ENCODE measurements around the gene SMARCE1. TPM values are rescaled to one million over a fixed set of nuclear protein-coding genes. Genes with fewer than 3 reads are reported as not detected.
A peak's percentile ranks its signal among the peaks of the same experiment; 100 is the strongest.

Gene SMARCE1
- total RNA-seq = 100 to 1,000 TPM; 103 to 104 TPM

GRCh38 chr17:40647624-40648383 lies at the start of gene SMARCE1:
SMARCE1 (minus strand) TSS chr17:40647818; CDS start chr17:40645802, 2,016 bp downstream.
- POLR2A ChIA-PET = interaction anchor here (0.6 to 3.2 kb wide), 17 partner anchors 12 to 852 kb away, joined by 3 to 28 read pairs (median 4); partner anchors contain the start of gene CCR7
- Mint-ChIP-seq H3K36me3 (peaks cover 23% of the 10 kb centered on the region), H3K27ac (peak within 1 kb of the TSS; percentile 97), H3K27me3 (no peaks in the 10 kb centered on the region), H3K9me3 (no peaks in the 10 kb centered on the region), H3K4me3 (peak within 1 kb of the TSS; percentile 92), H3K4me1 (ENCODE audit: low read depth) (peaks cover 41% of the 10 kb centered on the region)
- CTCF ChIA-PET = interaction anchor here (0.6 to 3.3 kb wide), 11 partner anchors 14 to 1048 kb away, joined by 3 to 17 read pairs (median 4); no protein-coding TSS in a partner anchor
- DNase-seq = peak; percentile 71
- intact Hi-C loops (cut with micrococcal nuclease) = loop anchor here (2.0 kb wide), 1 partner anchor 23 kb away; no protein-coding TSS in a partner anchor

- no peak for DNase-seq
- Mint-ChIP-seq H3K4me3 (no peak overlapping the region), H3K9me3 (no peaks in the 10 kb centered on the region), H3K27me3 (peaks cover 16% of the 10 kb centered on the region), H3K27ac (no peak overlapping the region), H3K36me3 (no peaks in the 10 kb centered on the region), H3K4me1 (ENCODE audit: low read depth) (no peaks in the 10 kb centered on the region)
- CTCF ChIA-PET = interaction anchor here (1.0 to 1.8 kb wide), 3 partner anchors 77 to 951 kb away, joined by 3 read pairs; no protein-coding TSS in a partner anchor
- POLR2A ChIA-PET = no interaction called here
- intact Hi-C loops (cut with micrococcal nuclease) = no loop called here
Measured at GRCh38 chr17:40697297-40697696, 49.7 kb upstream of the SMARCE1 start.

- Mint-ChIP-seq H3K9me3 (no peaks in the 10 kb centered on the region), H3K27ac (no peak overlapping the region), H3K4me1 (ENCODE audit: low read depth) (no peaks in the 10 kb centered on the region), H3K4me3 (no peak overlapping the region), H3K36me3 (no peaks in the 10 kb centered on the region), H3K27me3 (peaks cover 16% of the 10 kb centered on the region)
- no peak for DNase-seq
- ChIA-PET POLR2A (no interaction called here), CTCF (interaction anchor here (1.0 to 1.8 kb wide), 2 partner anchors 77 to 107 kb away, joined by 3 read pairs; no protein-coding TSS in a partner anchor)
- intact Hi-C loops (cut with micrococcal nuclease) = no loop called here
Measured at GRCh38 chr17:40696651-40697072, 49.0 kb upstream of the SMARCE1 start.

GRCh38 chr17:40695874-40696472 lies 48.4 kb upstream of the SMARCE1 start:
- intact Hi-C loops (cut with micrococcal nuclease) = no loop called here
- ChIA-PET POLR2A (no interaction called here), CTCF (interaction anchor here (1.8 kb wide), 1 partner anchor 76 kb away, joined by 3 read pairs; no protein-coding TSS in a partner anchor)
- Mint-ChIP-seq H3K4me1 (ENCODE audit: low read depth) (no peaks in the 10 kb centered on the region), H3K27ac (no peak overlapping the region), H3K9me3 (no peaks in the 10 kb centered on the region), H3K27me3 (peaks cover 16% of the 10 kb centered on the region), H3K36me3 (no peaks in the 10 kb centered on the region), H3K4me3 (no peak overlapping the region)
- no peak for DNase-seq

GRCh38 chr17:40694584-40694983 lies 47.0 kb upstream of the SMARCE1 start:
- Mint-ChIP-seq H3K27me3 (peaks cover 12% of the 10 kb centered on the region), H3K4me1 (ENCODE audit: low read depth) (no peaks in the 10 kb centered on the region), H3K36me3 (no peaks in the 10 kb centered on the region), H3K9me3 (no peaks in the 10 kb centered on the region), H3K27ac (no peak overlapping the region), H3K4me3 (no peak overlapping the region)
- intact Hi-C loops (cut with micrococcal nuclease) = no loop called here
- no peak for DNase-seq
- CTCF ChIA-PET = interaction anchor here (1.1 kb wide), 1 partner anchor 11 kb away, joined by 4 read pairs; no protein-coding TSS in a partner anchor
- POLR2A ChIA-PET = no interaction called here

GRCh38 chr17:40687106-40687505 lies 39.5 kb upstream of the SMARCE1 start:
- H3K27ac Mint-ChIP-seq = no peak overlapping the region
- peaks cover 3% of the 10 kb centered on the region for H3K27me3 Mint-ChIP-seq
- no peaks in the 10 kb centered on the region for H3K4me1 Mint-ChIP-seq (ENCODE audit: low read depth)
- H3K9me3 Mint-ChIP-seq = no peaks in the 10 kb centered on the region
- DNase-seq = no peak
- H3K4me3 Mint-ChIP-seq = no peak overlapping the region
- intact Hi-C loops (cut with micrococcal nuclease) = no loop called here
- POLR2A ChIA-PET = no interaction called here
- CTCF ChIA-PET = no interaction called here
- H3K36me3 Mint-ChIP-seq = no peaks in the 10 kb centered on the region

GRCh38 chr17:40686192-40686591 lies 38.6 kb upstream of the SMARCE1 start:
- Mint-ChIP-seq H3K9me3 (no peaks in the 10 kb centered on the region), H3K36me3 (no peaks in the 10 kb centered on the region), H3K4me3 (no peak overlapping the region), H3K4me1 (ENCODE audit: low read depth) (no peaks in the 10 kb centered on the region), H3K27ac (no peak overlapping the region), H3K27me3 (peaks cover 7% of the 10 kb centered on the region)
- ChIA-PET POLR2A (no interaction called here), CTCF (interaction anchor here (0.6 to 1.5 kb wide), 3 partner anchors 66 to 864 kb away, joined by 3 read pairs; no protein-coding TSS in a partner anchor)
- DNase-seq = no peak
- intact Hi-C loops (cut with micrococcal nuclease) = no loop called here

- intact Hi-C loops (cut with micrococcal nuclease) = no loop called here
- Mint-ChIP-seq H3K36me3 (no peaks in the 10 kb centered on the region), H3K4me1 (ENCODE audit: low read depth) (peaks cover 3% of the 10 kb centered on the region), H3K27me3 (peaks cover 31% of the 10 kb centered on the region), H3K9me3 (no peaks in the 10 kb centered on the region), H3K4me3 (no peak overlapping the region), H3K27ac (no peak overlapping the region)
- ChIA-PET POLR2A (no interaction called here), CTCF (interaction anchor here (1.3 kb wide), 1 partner anchor 968 kb away, joined by 3 read pairs; no protein-coding TSS in a partner anchor)
- no peak for DNase-seq
Measured at GRCh38 chr17:40680998-40681397, 33.4 kb upstream of the SMARCE1 start.

- Mint-ChIP-seq H3K9me3 (no peaks in the 10 kb centered on the region), H3K36me3 (no peaks in the 10 kb centered on the region), H3K27me3 (peaks cover 33% of the 10 kb centered on the region), H3K27ac (no peak overlapping the region), H3K4me1 (ENCODE audit: low read depth) (peaks cover 3% of the 10 kb centered on the region), H3K4me3 (no peak overlapping the region)
- POLR2A ChIA-PET = no interaction called here
- no peak for DNase-seq
- intact Hi-C loops (cut with micrococcal nuclease) = no loop called here
- CTCF ChIA-PET = no interaction called here
Measured at GRCh38 chr17:40679523-40679907, 31.9 kb upstream of the SMARCE1 start.

GRCh38 chr17:40678902-40679522 lies 31.4 kb upstream of the SMARCE1 start:
- peaks cover 3% of the 10 kb centered on the region for H3K4me1 Mint-ChIP-seq (ENCODE audit: low read depth)
- ChIA-PET POLR2A (no interaction called here), CTCF (no interaction called here)
- DNase-seq = no peak
- H3K27me3 Mint-ChIP-seq = peaks cover 36% of the 10 kb centered on the region
- intact Hi-C loops (cut with micrococcal nuclease) = no loop called here
- H3K9me3 Mint-ChIP-seq = no peaks in the 10 kb centered on the region
- no peak overlapping the region for H3K4me3 Mint-ChIP-seq
- H3K27ac Mint-ChIP-seq = no peak overlapping the region
- no peaks in the 10 kb centered on the region for H3K36me3 Mint-ChIP-seq

- no peak overlapping the region for H3K27ac Mint-ChIP-seq
- no peak for DNase-seq
- H3K4me1 Mint-ChIP-seq (ENCODE audit: low read depth) = peaks cover 3% of the 10 kb centered on the region
- H3K9me3 Mint-ChIP-seq = no peaks in the 10 kb centered on the region
- ChIA-PET POLR2A (no interaction called here), CTCF (no interaction called here)
- intact Hi-C loops (cut with micrococcal nuclease) = no loop called here
- H3K4me3 Mint-ChIP-seq = no peak overlapping the region
- H3K36me3 Mint-ChIP-seq = no peaks in the 10 kb centered on the region
- peaks cover 29% of the 10 kb centered on the region for H3K27me3 Mint-ChIP-seq
Measured at GRCh38 chr17:40675905-40676304, 28.3 kb upstream of the SMARCE1 start.

- H3K9me3 Mint-ChIP-seq = no peaks in the 10 kb centered on the region
- no peaks in the 10 kb centered on the region for H3K36me3 Mint-ChIP-seq
- CTCF ChIA-PET = no interaction called here
- intact Hi-C loops (cut with micrococcal nuclease) = no loop called here
- POLR2A ChIA-PET = interaction anchor here (0.6 kb wide), 1 partner anchor 25 kb away, joined by 4 read pairs; the partner anchor contains the start of gene SMARCE1
- no peak for DNase-seq
- H3K4me3 Mint-ChIP-seq = no peak overlapping the region
- no peak overlapping the region for H3K27ac Mint-ChIP-seq
- peaks cover 17% of the 10 kb centered on the region for H3K27me3 Mint-ChIP-seq
- H3K4me1 Mint-ChIP-seq (ENCODE audit: low read depth) = no peaks in the 10 kb centered on the region
Measured at GRCh38 chr17:40672654-40673053, 25.0 kb upstream of the SMARCE1 start.

Data from activated CD4-positive, alpha-beta memory T cell treated with anti-CD3 and anti-CD28 coated beads for 36 hours (primary cell).